H1 (cell line): ENCODE data around the gene KRTAP10-2.
"Not testable (repeated sequence)": the region's sequence is repeated elsewhere in the genome, so short reads cannot be mapped to it uniquely, and the experiment has no call there.

Experiments used
- CEBPB ChIP-seq: IDR thresholded peaks from 2 replicates; pipeline ENCODE4 v1.6.1; 2012; ENCODE audit warnings: low read depth, low read length
- CREB1 ChIP-seq: IDR thresholded peaks from 2 replicates; pipeline ENCODE4 v1.6.1; 2012; ENCODE audit warnings: inconsistent platforms
- CTCF ChIP-seq, 3 experiments: IDR thresholded peaks; 1 replicate in 2 of 3; 2 replicates in 1 of 3; pipeline versions ENCODE4 v1.5.1 to v1.6.1; 2011; ENCODE audit warnings: low read length in 3 of 3, mild to moderate bottlenecking in 3 of 3, inconsistent platforms in 2 of 3, low read depth in 1 of 3, moderate library complexity in 1 of 3; ENCODE audit not compliant: insufficient read depth in 1 of 3; ENCODE audit errors: control extremely low read depth in 1 of 3
- EZH2 ChIP-seq: fragments of 200-600 bp; sonication (generic); IDR thresholded peaks from 2 replicates; pipeline ENCODE4 v1.7.1; 2012; ENCODE audit warnings: low read depth, mild to moderate bottlenecking, moderate library complexity, low read length, inconsistent platforms; ENCODE audit not compliant: severe bottlenecking
- GABPA ChIP-seq: IDR thresholded peaks from 2 replicates; pipeline ENCODE4 v1.6.1; 2011; ENCODE audit warnings: mild to moderate bottlenecking, low read length, moderate library complexity, borderline replicate concordance; ENCODE audit not compliant: insufficient read depth
- POLR2A ChIP-seq, 2 experiments: IDR thresholded peaks; 1 replicate in 1 of 2; 2 replicates in 1 of 2; pipeline ENCODE4 v1.6.1; 2011; ENCODE audit warnings: low read depth in 2 of 2, low read length in 2 of 2, mild to moderate bottlenecking in 2 of 2; ENCODE audit errors: control extremely low read depth in 1 of 2
- SP1 ChIP-seq: IDR thresholded peaks from 2 replicates; pipeline ENCODE4 v1.6.1; 2011; ENCODE audit warnings: low read depth, low read length
- TAF1 ChIP-seq: IDR thresholded peaks from 2 replicates; pipeline ENCODE4 v1.6.1; 2011; ENCODE audit warnings: mild to moderate bottlenecking, low read depth, low read length
- TF ChIP-seq, protein P1 (sequence below): IDR thresholded peaks from 2 replicates; pipeline ENCODE4 v1.6.1; 2012; ENCODE audit warnings: inconsistent platforms

DNA sequence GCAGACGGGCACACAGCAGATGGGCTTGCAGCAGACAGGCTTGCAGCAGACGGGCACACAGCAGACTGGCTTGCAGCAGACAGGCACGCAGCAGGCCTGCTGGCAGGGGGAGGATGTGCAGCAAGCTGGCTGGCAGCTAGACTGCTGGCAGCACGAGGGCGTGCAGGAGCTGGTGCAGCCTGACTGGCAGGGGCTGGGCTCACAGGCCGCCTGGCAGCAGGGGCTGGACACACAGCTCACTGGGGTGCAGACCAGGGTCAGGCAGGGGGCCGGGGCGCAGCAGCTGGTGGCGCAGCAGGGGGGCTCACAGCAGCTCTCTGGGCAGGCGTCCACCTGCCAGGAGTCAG is 7.0 kb upstream of the KRTAP10-2 start:
- not testable (repeated sequence) for TF ChIP-seq TAF1; EZH2; CTCF (IDR thresholded peaks at IDR 0.05; ENCODE audit: control extremely low read depth in 1 of 3, insufficient read depth in 1 of 3, low read depth in 1 of 3, low read length in 3 of 3); SP1; POLR2A (IDR thresholded peaks at IDR 0.05; ENCODE audit: control extremely low read depth in 1 of 2, low read depth in 2 of 2, low read length in 2 of 2); CREB1; GABPA; CEBPB
- TF ChIP-seq, protein P1, sequence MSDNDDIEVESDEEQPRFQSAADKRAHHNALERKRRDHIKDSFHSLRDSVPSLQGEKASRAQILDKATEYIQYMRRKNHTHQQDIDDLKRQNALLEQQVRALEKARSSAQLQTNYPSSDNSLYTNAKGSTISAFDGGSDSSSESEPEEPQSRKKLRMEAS, result not testable (repeated sequence)
